Measurements from ENCODE around the gene ATP8A2. TPM values are rescaled to one million over a fixed set of nuclear protein-coding genes. Genes with fewer than 3 reads are reported as not detected.

ATP8A2 gene
- total and polyA plus RNA-seq, 2 of the 8 experiments (the other 6 are each of a cell fraction or from before 2014, with no cell fraction given) = 2.4 to 8.3 TPM

GRCh38 chr13:26034018-26034417 lies 662.2 kb downstream of the ATP8A2 start:
- Histone ChIP-seq H3K4me3 (ENCODE audit: extremely low read depth in 1 of 4, insufficient read depth in 2 of 4, low read depth in 3 of 4, low read length in 4 of 4) (no peak overlapping the region), H3K4ac (replicated peaks; ENCODE audit: insufficient read length, low read depth, low read length) (no peak overlapping the region), H3K36me3 (ENCODE audit: control insufficient read depth in 2 of 4, insufficient read depth in 4 of 4, low read length in 3 of 4) (0 out of 8 replicates have a peak, but pooled peaks cover 0 to 2% (median 0%) of the 10 kb centered on the region in 4 experiments), H3K14ac (ENCODE audit: insufficient read length) (no peak overlapping the region), H4K20me1 (replicated peaks in 1 of 2; ENCODE audit: control insufficient read depth in 1 of 2, insufficient read depth in 2 of 2, low read length in 2 of 2) (no peaks in the 10 kb centered on the region), H3K18ac (ENCODE audit: extremely low read depth, low read length) (no peak overlapping the region), H2AK5ac (ENCODE audit: low read depth, low read length) (no peak overlapping the region), H2BK20ac (ENCODE audit: low read length) (no peak overlapping the region), H2BK15ac (ENCODE audit: low read length) (no peak overlapping the region), H3K4me1 (replicated peaks in 1 of 4; ENCODE audit: control insufficient read depth in 3 of 4, insufficient read depth in 4 of 4, low read length in 3 of 4) (peaks cover 0 to 6% (median 1%) of the 10 kb centered on the region in 4 experiments; a peak in 1 of 7 replicates), H3K27ac (ENCODE audit: low read depth, low read length) (no peak overlapping the region), H3K9ac (replicated peaks in 1 of 4; ENCODE audit: extremely low read depth in 1 of 4, low read depth in 3 of 4, low read length in 3 of 4) (no peak overlapping the region), H2BK120ac (replicated peaks; ENCODE audit: low read depth, low read length) (no peak overlapping the region), H4K91ac (replicated peaks; ENCODE audit: insufficient read length, low read length) (no peak overlapping the region), H3K27me3 (replicated peaks in 1 of 4; ENCODE audit: control insufficient read depth in 3 of 4, extremely low read depth in 1 of 4, insufficient read depth in 3 of 4, low read length in 3 of 4) (no peaks in the 10 kb centered on the region), H3K23me2 (ENCODE audit: low read depth, low read length) (no peaks in the 10 kb centered on the region), H3K23ac (ENCODE audit: insufficient read length) (no peak overlapping the region), H3K4me2 (ENCODE audit: insufficient read depth in 1 of 2, low read depth in 2 of 2, low read length in 2 of 2) (no peak overlapping the region), H4K8ac (ENCODE audit: extremely low read depth, insufficient read depth, low read length) (no peak overlapping the region), H2BK12ac (ENCODE audit: low read depth, low read length) (no peak overlapping the region), H3K9me3 (ENCODE audit: insufficient read depth in 2 of 2, low read depth in 1 of 2, low read length in 1 of 2) (peaks cover 5 to 6% of the 10 kb centered on the region in 2 experiments; a peak in 3 of 4 replicates), H3K79me2 (ENCODE audit: control insufficient read depth in 1 of 2, insufficient read depth in 2 of 2, low read length in 2 of 2) (no peaks in the 10 kb centered on the region), H3K79me1 (ENCODE audit: low read depth, low read length) (no peaks in the 10 kb centered on the region), H3K56ac (replicated peaks; ENCODE audit: insufficient read length, low read depth, low read length) (no peak overlapping the region), H4K5ac (ENCODE audit: insufficient read length, low read depth, low read length) (no peak overlapping the region), H2AFZ (ENCODE audit: low read length) (no peak overlapping the region), H2BK5ac (ENCODE audit: low read depth, low read length) (no peak overlapping the region)
- POLR2A ChIA-PET (ENCODE audit: partially characterized antibody) = no interaction called here
- no peak for DNase-seq (ENCODE audit: low read depth in 1 of 2, low spot score in 2 of 2)
- no peak for FAIRE-seq
- TF ChIP-seq SRF (IDR thresholded peaks at IDR 0.05; ENCODE audit: low read depth, low read length) (no peak), RXRA (IDR thresholded peaks at IDR 0.05; ENCODE audit: insufficient read depth, low read depth, low read length) (no peak), MAX (IDR thresholded peaks at IDR 0.05) (no peak), TAF1 (IDR thresholded peaks at IDR 0.05; ENCODE audit: low read depth, low read length) (no peak), POLR2AphosphoS5 (IDR thresholded peaks at IDR 0.05; ENCODE audit: low read depth, low read length) (no peak)
- CTCF ChIA-PET (ENCODE audit: partially characterized antibody) = interaction anchor here (1.2 to 2.0 kb wide), 2 partner anchors 11 to 18 kb away, joined by 4 to 5 read pairs; no protein-coding TSS in a partner anchor
- 85% methylated on average over 3 of the region's 3 CpGs; no CpG with 5 or more reads in 1 of the 2 experiments for WGBS, 2 experiments (ENCODE audit: extremely low coverage in 1 of 2, insufficient coverage in 1 of 2, insufficient read length in 1 of 2, insufficient replicate concordance in 2 of 2, low coverage in 1 of 2, low lambda C conversion rate in 2 of 2, missing lambda C conversion rate in 1 of 2)

Measured in H1 (cell line).